Left renal pelvis (tissue), 4 donors: Measurements from ENCODE around the gene BLOC1S4. TPM values are rescaled to one million over a fixed set of nuclear protein-coding genes. Genes with fewer than 3 reads are reported as not detected.

Experiments
- DNase-seq, 4 donors: peaks; one replicate each; pipeline ENCODE4 v3.0.0-alpha.2; 2013; ENCODE audit warnings: low read depth in 4 of 4, low spot score in 3 of 4
- polyA plus RNA-seq, 4 donors: library from polyadenylated mRNA; unstranded; fragments of 120-200 nt; gene quantifications; one replicate each; pipeline ENCODE4 v1.2.1, GENCODE V29; 2013; ENCODE audit not compliant: insufficient read length in 4 of 4

The BLOC1S4 gene
- polyA plus RNA-seq, 4 donors, result 10.9 to 14.3 (median 13.1) TPM

DNA sequence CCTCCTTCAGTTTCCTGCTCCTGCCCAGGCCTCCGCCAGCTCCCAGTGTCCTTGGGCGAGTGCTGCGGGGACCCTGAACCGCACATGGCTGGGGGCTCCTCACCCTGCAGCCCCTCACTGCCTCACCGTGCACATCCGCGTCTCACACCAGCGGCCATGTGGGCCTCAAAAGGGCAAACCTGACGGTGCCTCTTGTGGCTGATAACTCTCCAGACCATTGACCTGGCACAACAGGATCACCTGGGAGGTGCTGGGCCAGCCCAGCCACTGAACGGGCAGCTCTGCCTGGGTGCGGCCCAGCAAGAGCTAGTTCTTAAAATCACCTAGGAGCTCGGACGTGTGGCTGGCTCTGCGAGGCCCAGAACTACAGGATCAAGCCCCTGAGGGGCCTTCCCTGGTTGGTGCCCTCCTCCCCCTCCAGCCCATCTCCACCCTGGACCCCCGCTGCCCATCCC lies 26.4 kb upstream of the BLOC1S4 start:
- no peak for DNase-seq

GRCh38 chr4:6692379-6692778 lies 23.6 kb upstream of the BLOC1S4 start:
- no peak for DNase-seq

GRCh38 chr4:6692806-6693205 lies 23.2 kb upstream of the BLOC1S4 start:
- no peak for DNase-seq

DNA sequence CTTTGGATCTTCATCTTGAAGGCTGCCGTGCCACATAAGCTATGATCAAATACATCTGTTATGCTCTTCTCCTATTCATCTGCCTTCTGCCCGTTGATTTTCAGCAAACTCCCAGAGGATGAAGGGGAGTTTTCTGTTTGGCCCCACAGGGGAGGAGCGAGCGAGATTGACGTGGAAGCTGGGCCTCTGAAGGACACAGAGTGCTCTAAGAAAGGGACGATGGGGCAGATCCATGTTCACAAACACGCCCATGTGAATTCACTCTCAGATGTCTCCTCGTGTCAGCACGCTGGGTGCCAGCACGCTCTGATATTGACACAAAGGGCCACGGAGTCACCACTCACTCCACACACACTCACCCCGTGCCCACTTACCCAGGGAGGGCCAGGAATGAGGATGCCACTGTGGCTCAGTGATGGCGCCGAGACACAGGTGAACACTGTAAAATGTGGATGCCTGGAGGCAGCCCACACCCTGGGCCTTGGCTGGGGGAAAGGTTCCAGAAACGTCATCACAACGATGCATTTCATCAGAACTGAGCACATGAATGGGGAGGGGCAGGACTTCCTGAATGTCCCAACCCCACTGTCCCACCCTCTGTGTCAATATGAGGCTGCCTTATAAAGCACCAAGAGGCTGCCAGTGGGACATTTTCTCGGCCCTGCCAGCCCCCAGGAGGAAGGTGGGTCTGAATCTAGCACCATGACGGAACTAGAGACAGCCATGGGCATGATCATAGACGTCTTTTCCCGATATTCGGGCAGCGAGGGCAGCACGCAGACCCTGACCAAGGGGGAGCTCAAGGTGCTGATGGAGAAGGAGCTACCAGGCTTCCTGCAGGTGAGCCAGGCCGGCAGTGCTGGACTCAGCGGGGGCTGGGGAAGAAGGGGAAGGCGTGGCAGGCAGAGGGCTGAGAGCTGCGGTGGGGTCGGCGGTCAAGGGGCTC lies 22.5 kb upstream of the BLOC1S4 start, which contains the start of gene S100P:
Gene S100P (plus strand): TSS at position 648 of the 946 bp plus-strand sequence. CDS start 55 bp downstream, at position 703.
- DNase-seq, result no peak

- no peak for DNase-seq
Observed at GRCh38 chr4:6694177-6694901, 21.6 kb upstream of the BLOC1S4 start.

DNA sequence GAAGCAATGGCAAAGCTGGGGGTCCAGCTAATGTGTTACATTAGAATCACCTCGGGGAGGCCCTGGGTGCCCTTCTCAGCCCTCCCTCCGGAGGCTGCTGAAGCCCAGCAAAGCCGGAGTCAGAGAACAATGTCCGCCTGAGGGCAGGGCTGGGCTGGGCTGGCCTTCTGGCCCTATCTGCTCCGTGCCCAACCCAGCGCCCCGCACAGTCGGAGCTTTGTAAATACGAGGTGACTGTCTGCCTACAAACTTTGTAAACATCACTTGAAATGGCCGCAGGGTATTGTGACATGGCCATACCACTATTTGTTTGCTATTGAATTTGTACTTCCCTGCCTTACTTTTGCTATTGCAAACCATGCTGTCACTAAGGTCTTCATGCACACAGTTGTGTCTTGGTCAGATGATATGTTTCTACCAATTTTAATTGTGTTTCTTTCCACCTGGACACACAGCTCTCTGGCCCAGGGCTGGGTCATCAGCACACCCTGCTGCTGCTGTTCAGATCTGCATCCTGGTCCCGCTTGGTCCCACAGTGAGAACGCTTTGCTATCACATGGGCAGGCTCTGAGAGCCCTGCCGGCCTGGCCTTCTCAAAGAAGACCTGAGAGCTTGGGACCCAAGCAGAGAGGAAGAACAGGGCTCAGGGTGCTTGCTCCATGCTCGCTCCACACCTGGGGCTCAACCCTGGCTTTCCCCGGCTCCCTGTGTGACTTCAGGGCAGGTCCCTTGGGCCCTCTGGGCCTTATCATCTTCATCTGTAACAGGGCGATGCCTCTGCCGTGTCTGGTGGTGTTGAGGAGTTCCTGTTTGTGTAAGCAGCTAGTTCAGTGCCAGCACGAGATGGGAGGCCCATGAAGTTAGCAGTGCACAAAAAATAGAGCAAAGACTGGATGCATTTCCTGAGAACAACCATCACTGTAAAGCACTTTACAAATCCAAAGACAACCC lies 20.0 kb upstream of the BLOC1S4 start:
- no peak for DNase-seq

DNA sequence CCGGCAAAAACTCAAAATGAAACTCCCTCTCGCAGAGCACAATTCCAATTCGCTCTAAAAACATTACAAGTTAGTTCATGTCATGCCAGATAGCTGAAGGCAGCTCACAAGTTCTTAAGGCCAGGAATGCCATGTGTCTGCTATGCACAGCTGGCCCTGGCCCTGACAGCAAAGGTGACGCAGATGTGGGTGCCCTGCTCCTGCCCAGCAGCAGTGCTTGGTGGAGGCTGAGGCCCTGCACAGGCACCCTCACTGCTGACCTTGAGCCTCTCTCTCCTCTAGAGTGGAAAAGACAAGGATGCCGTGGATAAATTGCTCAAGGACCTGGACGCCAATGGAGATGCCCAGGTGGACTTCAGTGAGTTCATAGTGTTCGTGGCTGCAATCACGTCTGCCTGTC lies 19.4 kb upstream of the BLOC1S4 start:
- DNase-seq, result no peak

DNA sequence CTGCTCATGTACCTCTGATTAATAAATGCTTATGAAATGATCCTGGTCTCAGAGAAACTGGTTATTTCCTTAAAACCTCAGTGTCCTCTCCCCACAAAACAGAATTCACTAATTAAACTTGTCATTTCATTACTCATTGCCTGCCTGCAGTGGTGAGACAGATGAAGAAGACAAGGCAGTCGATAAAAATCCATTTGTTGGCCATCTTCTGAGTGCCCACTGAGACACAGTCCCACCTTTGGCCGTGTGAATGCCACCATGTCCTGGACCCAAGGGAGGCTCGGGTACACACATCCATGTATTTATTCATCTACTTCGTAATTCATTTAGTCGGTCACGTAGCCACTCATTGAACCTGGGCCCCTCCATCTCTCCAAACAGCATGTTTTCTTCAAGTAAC lies 18.8 kb upstream of the BLOC1S4 start:
- no peak for DNase-seq

DNA sequence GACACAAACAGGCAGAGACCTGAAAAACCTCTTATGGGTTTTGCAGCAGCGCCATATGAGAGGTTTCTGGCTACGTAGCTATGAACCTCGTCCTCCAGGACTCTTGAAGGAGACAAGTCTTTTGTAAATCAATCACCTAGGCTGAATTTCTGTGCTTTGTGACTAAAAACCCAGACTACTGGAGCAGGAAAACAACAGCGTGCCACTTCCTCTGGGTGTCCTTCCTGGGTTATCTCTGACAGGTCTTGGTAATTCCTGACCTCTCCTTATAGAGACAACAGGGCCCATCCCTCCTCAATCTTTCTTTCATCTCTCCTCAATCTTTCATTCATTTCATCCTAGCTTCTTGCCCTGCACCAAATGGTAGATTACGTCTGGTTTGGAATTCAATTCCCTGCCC lies 16.6 kb upstream of the BLOC1S4 start:
- DNase-seq, result no peak

GRCh38 chr4:6699903-6700302 lies 16.1 kb upstream of the BLOC1S4 start:
- DNase-seq, result no peak

GRCh38 chr4:6701371-6701770 lies 14.6 kb upstream of the BLOC1S4 start:
- no peak for DNase-seq

GRCh38 chr4:6702761-6703160 lies 13.2 kb upstream of the BLOC1S4 start:
- no peak for DNase-seq

- no peak for DNase-seq
Observed at GRCh38 chr4:6703786-6704185, 12.2 kb upstream of the BLOC1S4 start.

- DNase-seq, result no peak
Observed at GRCh38 chr4:6705646-6706045, 10.3 kb upstream of the BLOC1S4 start.

DNA sequence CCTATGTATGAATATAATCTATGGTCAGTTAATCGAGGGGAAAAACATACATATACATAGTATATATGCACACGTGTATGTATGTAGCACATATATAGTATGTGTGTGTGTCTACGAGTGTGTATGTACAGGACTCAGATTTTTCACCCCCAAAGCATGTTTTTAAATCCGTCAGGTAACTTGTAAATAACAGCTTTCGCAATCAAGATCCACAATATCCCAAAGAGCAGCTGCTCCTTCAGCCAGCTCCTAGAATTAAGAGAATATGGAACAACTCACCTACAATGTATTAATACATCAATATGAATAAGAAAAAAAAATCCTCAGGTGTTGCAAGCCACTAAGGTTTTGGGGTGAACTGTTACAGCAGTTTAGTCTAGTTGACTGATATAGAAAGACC lies 9.8 kb upstream of the BLOC1S4 start:
- no peak for DNase-seq

DNA sequence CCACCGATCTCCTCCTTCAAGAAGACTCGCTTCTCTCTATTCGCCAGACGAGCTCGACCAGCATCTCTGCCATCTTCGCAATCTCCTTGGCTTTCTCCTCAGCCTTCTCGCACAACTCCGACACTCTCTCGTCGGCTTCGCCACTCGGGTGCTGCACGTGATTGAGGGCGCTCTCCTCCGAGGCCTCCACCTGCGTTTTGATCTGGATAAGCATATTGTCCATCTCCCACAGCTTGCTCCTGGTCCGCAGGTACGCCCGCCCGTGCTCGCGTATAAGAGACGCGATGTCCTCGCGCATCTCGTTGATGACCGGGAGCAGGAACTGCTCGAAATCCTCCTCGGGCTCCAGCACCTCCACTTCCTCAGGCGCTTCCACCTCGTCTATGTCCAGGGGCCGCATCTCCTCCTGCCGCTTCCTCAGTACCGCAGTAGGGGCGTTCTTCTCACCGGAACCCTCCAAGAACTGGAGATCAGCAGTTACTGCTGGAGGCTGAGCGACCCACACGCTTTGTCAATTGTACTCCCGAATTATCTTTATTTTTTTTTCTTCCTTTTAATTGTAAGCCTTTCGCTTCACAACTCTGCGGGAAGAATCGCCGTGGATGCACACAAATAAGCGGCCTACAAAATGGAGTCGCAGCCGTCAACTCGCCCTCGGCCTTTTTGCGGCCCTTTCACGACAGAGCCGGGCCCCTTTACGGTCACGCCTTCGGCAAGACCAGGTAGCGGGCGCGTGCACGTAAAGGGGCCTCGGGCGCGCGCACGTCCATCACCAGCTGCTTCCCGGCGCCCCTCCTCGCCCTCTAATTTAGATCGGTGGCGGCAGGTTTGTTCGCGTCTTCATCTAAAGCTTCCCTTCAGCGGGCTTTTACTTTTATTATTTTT lies 6.5 kb upstream of the BLOC1S4 start, which contains the start of gene MRFAP1L1:
Gene MRFAP1L1 (minus strand): TSS at position 636 of the 885 bp plus-strand sequence. CDS start 236 bp downstream, at position 400.
- peak; percentile 87 to 95 (median 92) for DNase-seq

DNA sequence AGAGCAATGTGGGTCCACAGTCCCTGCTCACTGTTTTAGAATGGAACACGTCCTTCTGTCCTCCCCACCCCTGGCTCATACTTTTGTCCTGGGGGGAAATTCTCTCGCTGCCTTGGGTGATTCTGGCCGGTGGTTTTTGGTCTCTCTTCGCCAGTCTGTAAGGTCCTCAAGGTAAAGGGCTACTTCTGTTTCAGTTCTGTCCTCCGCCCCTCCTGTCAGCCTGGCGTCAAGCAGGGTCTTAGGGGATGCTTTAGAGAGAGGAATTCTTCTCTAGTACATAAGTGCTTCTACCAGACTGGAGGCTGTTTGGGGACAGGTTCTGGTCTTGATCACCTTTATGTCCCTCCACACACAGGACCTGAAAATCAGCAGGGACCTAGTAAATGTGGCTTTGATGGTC lies 5.7 kb upstream of the BLOC1S4 start:
- no peak for DNase-seq

DNA sequence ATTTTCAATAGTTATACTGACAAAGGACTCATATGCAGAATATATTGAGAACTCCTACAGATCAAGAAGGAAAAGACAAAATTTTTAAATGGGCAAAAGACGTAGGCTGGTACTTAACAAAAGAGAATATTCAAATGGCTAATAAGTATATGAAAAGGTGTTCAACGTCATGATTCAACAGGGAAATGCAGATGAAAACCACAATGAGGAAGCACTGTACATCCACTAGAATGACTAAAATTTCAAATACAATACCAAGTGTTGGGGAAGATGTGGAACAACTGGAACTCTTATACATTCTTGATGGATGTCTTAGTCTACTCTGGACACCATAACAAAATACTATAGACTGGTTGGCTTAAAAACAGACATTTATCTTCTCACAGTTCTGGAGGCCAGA lies 5.0 kb upstream of the BLOC1S4 start:
- DNase-seq, result no peak

- DNase-seq, result no peak
Observed at GRCh38 chr4:6714954-6715353, 1.0 kb upstream of the BLOC1S4 start.

- DNase-seq, result no peak
Observed at GRCh38 chr4:6715704-6716017, 313 bp upstream of the BLOC1S4 start.
